ENCODE data around the gene ATP6V0A1. TPM values are rescaled to one million over a fixed set of nuclear protein-coding genes. Genes with fewer than 3 reads are reported as not detected.
A peak's percentile ranks its signal among the peaks of the same experiment; 100 is the strongest.
"Not testable (repeated sequence)": the region's sequence is repeated elsewhere in the genome, so short reads cannot be mapped to it uniquely, and the experiment has no call there.

Gene ATP6V0A1
- polyA plus RNA-seq: 114 TPM
- long read RNA-seq, donor 1, full-length matches to known transcripts: 28 of 28 reads
- long read RNA-seq, donor 1, partial matches to known transcripts: 0 of 28 reads
- long read RNA-seq, donor 1, other reads (novel, unspliced or antisense): 0 of 28 reads
- long read RNA-seq, donor 2, full-length matches to known transcripts: 79 of 91 reads
- long read RNA-seq, donor 2, partial matches to known transcripts: 12 of 91 reads
- long read RNA-seq, donor 2, other reads (novel, unspliced or antisense): 0 of 91 reads
- long read RNA-seq, donor 3: 0 reads
- long read RNA-seq, donor 4, full-length matches to known transcripts: 9 of 9 reads
- long read RNA-seq, donor 4, partial matches to known transcripts: 0 of 9 reads
- long read RNA-seq, donor 4, other reads (novel, unspliced or antisense): 0 of 9 reads
- long read RNA-seq, donor 5, full-length matches to known transcripts: 22 of 22 reads
- long read RNA-seq, donor 5, partial matches to known transcripts: 0 of 22 reads
- long read RNA-seq, donor 5, other reads (novel, unspliced or antisense): 0 of 22 reads
- long read RNA-seq, donor 6, full-length matches to known transcripts: 69 of 74 reads
- long read RNA-seq, donor 6, partial matches to known transcripts: 5 of 74 reads
- long read RNA-seq, donor 6, other reads (novel, unspliced or antisense): 0 of 74 reads
- long read RNA-seq, donor 7, full-length matches to known transcripts: 31 of 31 reads
- long read RNA-seq, donor 7, partial matches to known transcripts: 0 of 31 reads
- long read RNA-seq, donor 7, other reads (novel, unspliced or antisense): 0 of 31 reads
- long read RNA-seq, donor 8, full-length matches to known transcripts: 77 of 82 reads
- long read RNA-seq, donor 8, partial matches to known transcripts: 5 of 82 reads
- long read RNA-seq, donor 8, other reads (novel, unspliced or antisense): 0 of 82 reads
- long read RNA-seq, donor 9, full-length matches to known transcripts: 31 of 31 reads
- long read RNA-seq, donor 9, partial matches to known transcripts: 0 of 31 reads
- long read RNA-seq, donor 9, other reads (novel, unspliced or antisense): 0 of 31 reads
- long read RNA-seq, donor 10, full-length matches to known transcripts: 58 of 58 reads
- long read RNA-seq, donor 10, partial matches to known transcripts: 0 of 58 reads
- long read RNA-seq, donor 10, other reads (novel, unspliced or antisense): 0 of 58 reads
- long read RNA-seq, donor 11, full-length matches to known transcripts: 49 of 49 reads
- long read RNA-seq, donor 11, partial matches to known transcripts: 0 of 49 reads
- long read RNA-seq, donor 11, other reads (novel, unspliced or antisense): 0 of 49 reads

- Histone ChIP-seq H3K27me3 (ENCODE audit: control insufficient read depth, insufficient read depth, low read length) (no peaks in the 10 kb centered on the region), H3K9me3 (ENCODE audit: control insufficient read depth, low read depth, low read length) (no peaks in the 10 kb centered on the region), H3K27ac (ENCODE audit: low read length) (peak within 1 kb of the TSS; percentile 96), H3K4me3 (ENCODE audit: low read length) (peak within 1 kb of the TSS; percentile 84), H3K4me1 (ENCODE audit: control insufficient read depth, insufficient read depth, low read length) (peaks cover 9% of the 10 kb centered on the region), H3K36me3 (ENCODE audit: control insufficient read depth, insufficient read depth, low read length) (peaks cover 14% of the 10 kb centered on the region)
- 10% methylated on average over 2 of the region's 45 CpGs for WGBS (ENCODE audit: insufficient coverage, low lambda C conversion rate)
- peak; percentile 92 to 94 for DNase-seq
Measured at GRCh38 chr17:42458497-42459255, at the start of gene ATP6V0A1. ATP6V0A1 (plus strand) TSS chr17:42458878; CDS start chr17:42460895, 2,017 bp downstream.

GRCh38 chr17:42409523-42410318 lies 49.0 kb upstream of the ATP6V0A1 start:
- no CpG with 5 or more reads among the region's 5 CpGs for WGBS (ENCODE audit: insufficient coverage, low lambda C conversion rate)
- peak overlapping the region; percentile 12 for H3K27ac ChIP-seq (ENCODE audit: low read length)
- no peak overlapping the region for H3K4me3 ChIP-seq (ENCODE audit: low read length)
- DNase-seq: no peak
- H3K36me3 ChIP-seq (ENCODE audit: control insufficient read depth, insufficient read depth, low read length): no peaks in the 10 kb centered on the region
- H3K4me1 ChIP-seq (ENCODE audit: control insufficient read depth, insufficient read depth, low read length): no peaks in the 10 kb centered on the region
- H3K9me3 ChIP-seq (ENCODE audit: control insufficient read depth, low read depth, low read length): peaks cover 10% of the 10 kb centered on the region
- H3K27me3 ChIP-seq (ENCODE audit: control insufficient read depth, insufficient read depth, low read length): no peaks in the 10 kb centered on the region

GRCh38 chr17:42410319-42410685 lies 48.4 kb upstream of the ATP6V0A1 start:
- no peak for DNase-seq
- Histone ChIP-seq H3K36me3 (ENCODE audit: control insufficient read depth, insufficient read depth, low read length) (no peaks in the 10 kb centered on the region), H3K27me3 (ENCODE audit: control insufficient read depth, insufficient read depth, low read length) (no peaks in the 10 kb centered on the region), H3K9me3 (ENCODE audit: control insufficient read depth, low read depth, low read length) (peaks cover 4% of the 10 kb centered on the region), H3K4me1 (ENCODE audit: control insufficient read depth, insufficient read depth, low read length) (no peaks in the 10 kb centered on the region), H3K27ac (ENCODE audit: low read length) (no peak overlapping the region), H3K4me3 (ENCODE audit: low read length) (no peak overlapping the region)
- WGBS (ENCODE audit: insufficient coverage, low lambda C conversion rate): no CpG with 5 or more reads among the region's 5 CpGs

GRCh38 chr17:42411361-42411760 lies 47.3 kb upstream of the ATP6V0A1 start:
- no peaks in the 10 kb centered on the region for H3K4me1 ChIP-seq (ENCODE audit: control insufficient read depth, insufficient read depth, low read length)
- H3K27ac ChIP-seq (ENCODE audit: low read length): no peak overlapping the region
- H3K4me3 ChIP-seq (ENCODE audit: low read length): no peak overlapping the region
- H3K36me3 ChIP-seq (ENCODE audit: control insufficient read depth, insufficient read depth, low read length): no peaks in the 10 kb centered on the region
- no peaks in the 10 kb centered on the region for H3K27me3 ChIP-seq (ENCODE audit: control insufficient read depth, insufficient read depth, low read length)
- no CpG with 5 or more reads among the region's 4 CpGs for WGBS (ENCODE audit: insufficient coverage, low lambda C conversion rate)
- H3K9me3 ChIP-seq (ENCODE audit: control insufficient read depth, low read depth, low read length): no peaks in the 10 kb centered on the region
- no peak for DNase-seq

GRCh38 chr17:42411905-42412679 lies 46.6 kb upstream of the ATP6V0A1 start:
- WGBS (ENCODE audit: insufficient coverage, low lambda C conversion rate): 80% methylated on average over 1 of the region's 11 CpGs
- no peaks in the 10 kb centered on the region for H3K36me3 ChIP-seq (ENCODE audit: control insufficient read depth, insufficient read depth, low read length)
- no peak overlapping the region for H3K27ac ChIP-seq (ENCODE audit: low read length)
- no peak for DNase-seq
- no peak overlapping the region for H3K4me3 ChIP-seq (ENCODE audit: low read length)
- H3K27me3 ChIP-seq (ENCODE audit: control insufficient read depth, insufficient read depth, low read length): no peaks in the 10 kb centered on the region
- no peaks in the 10 kb centered on the region for H3K9me3 ChIP-seq (ENCODE audit: control insufficient read depth, low read depth, low read length)
- H3K4me1 ChIP-seq (ENCODE audit: control insufficient read depth, insufficient read depth, low read length): no peaks in the 10 kb centered on the region

- no peak overlapping the region for H3K27ac ChIP-seq (ENCODE audit: low read length)
Measured at GRCh38 chr17:42413464-42414040, 45.1 kb upstream of the ATP6V0A1 start.

GRCh38 chr17:42414704-42415409 lies 43.8 kb upstream of the ATP6V0A1 start:
- H3K4me3 ChIP-seq (ENCODE audit: low read length): no peak overlapping the region
- H3K9me3 ChIP-seq (ENCODE audit: control insufficient read depth, low read depth, low read length): no peaks in the 10 kb centered on the region
- H3K27me3 ChIP-seq (ENCODE audit: control insufficient read depth, insufficient read depth, low read length): no peaks in the 10 kb centered on the region
- H3K27ac ChIP-seq (ENCODE audit: low read length): no peak overlapping the region
- H3K4me1 ChIP-seq (ENCODE audit: control insufficient read depth, insufficient read depth, low read length): no peaks in the 10 kb centered on the region
- no CpG with 5 or more reads among the region's 7 CpGs for WGBS (ENCODE audit: insufficient coverage, low lambda C conversion rate)
- H3K36me3 ChIP-seq (ENCODE audit: control insufficient read depth, insufficient read depth, low read length): no peaks in the 10 kb centered on the region
- no peak for DNase-seq

More at GRCh38 chr17:42413464-42414040, 45.1 kb upstream of the ATP6V0A1 start:
- H3K4me3 ChIP-seq (ENCODE audit: low read length): no peak overlapping the region
- H3K27me3 ChIP-seq (ENCODE audit: control insufficient read depth, insufficient read depth, low read length): no peaks in the 10 kb centered on the region
- no peaks in the 10 kb centered on the region for H3K4me1 ChIP-seq (ENCODE audit: control insufficient read depth, insufficient read depth, low read length)
- WGBS (ENCODE audit: insufficient coverage, low lambda C conversion rate): no CpG with 5 or more reads among the region's 3 CpGs
- no peaks in the 10 kb centered on the region for H3K9me3 ChIP-seq (ENCODE audit: control insufficient read depth, low read depth, low read length)
- no peak for DNase-seq
- H3K36me3 ChIP-seq (ENCODE audit: control insufficient read depth, insufficient read depth, low read length): no peaks in the 10 kb centered on the region

GRCh38 chr17:42417981-42418380 lies 40.7 kb upstream of the ATP6V0A1 start:
- not testable (repeated sequence) for H3K27ac ChIP-seq (ENCODE audit: low read length); H3K4me3 ChIP-seq (ENCODE audit: low read length); DNase-seq; H3K36me3 ChIP-seq (ENCODE audit: control insufficient read depth, insufficient read depth, low read length)
- peaks cover 11% of the 10 kb centered on the region for H3K9me3 ChIP-seq (ENCODE audit: control insufficient read depth, low read depth, low read length)
- peaks cover 12% of the 10 kb centered on the region for H3K4me1 ChIP-seq (ENCODE audit: control insufficient read depth, insufficient read depth, low read length)
- no CpG with 5 or more reads among the region's 5 CpGs for WGBS (ENCODE audit: insufficient coverage, low lambda C conversion rate)
- H3K27me3 ChIP-seq (ENCODE audit: control insufficient read depth, insufficient read depth, low read length): peaks cover 26% of the 10 kb centered on the region

All from large intestine (tissue), 12 donors.